Measurements from ENCODE around the gene TBC1D17. TPM values are rescaled to one million over a fixed set of nuclear protein-coding genes. Genes with fewer than 3 reads are reported as not detected.

Gene TBC1D17
- total RNA-seq, 1 experiment from 2014 or later: 35.1 TPM

- TF ChIP-seq CTCF (conservative IDR thresholded peaks at IDR 0.05; ENCODE audit: low read depth, low read length): no peak
- no peak for TF ChIP-seq EZH2 (IDR thresholded peaks at IDR 0.05; ENCODE audit: borderline replicate concordance, low read depth, low read length, poor library complexity, severe bottlenecking)
- CTCF ChIA-PET: interaction anchor here (0.6 kb wide), 1 partner anchor 837 kb away, joined by 4 read pairs; no protein-coding TSS in a partner anchor
- intact Hi-C loops (cut with micrococcal nuclease; ENCODE audit: unreplicated experiment): no loop called here
- no peak overlapping the region for H3K27ac ChIP-seq (ENCODE audit: low read depth, low read length, poor library complexity, severe bottlenecking)
- H3K36me3 ChIP-seq (ENCODE audit: insufficient read depth, low read length, poor library complexity, severe bottlenecking): peaks cover 19% of the 10 kb centered on the region
- BruUV-seq (replicated peaks): no TSS peak
- DNase-seq (ENCODE audit: low spot score): no peak
- no peaks in the 10 kb centered on the region for H3K4me1 ChIP-seq (ENCODE audit: insufficient read depth, low read length, poor library complexity, severe bottlenecking)
- POLR2A ChIA-PET (ENCODE audit: low non-redundant PET): no interaction called here
- H3K9me3 ChIP-seq (ENCODE audit: low read depth, low read length, poor library complexity, severe bottlenecking): peaks cover 4% of the 10 kb centered on the region
- H3K27me3 ChIP-seq (replicated peaks; ENCODE audit: insufficient read depth, low read depth, low read length, poor library complexity): no peaks in the 10 kb centered on the region
- no peak overlapping the region for H3K4me3 ChIP-seq (ENCODE audit: low read depth, low read length, poor library complexity, severe bottlenecking)
Measured at GRCh38 chr19:49887665-49888509, 10.4 kb downstream of the TBC1D17 start.

- ChIA-PET POLR2A (ENCODE audit: low non-redundant PET) (no interaction called here), CTCF (interaction anchor here (0.6 kb wide), 1 partner anchor 836 kb away, joined by 4 read pairs; no protein-coding TSS in a partner anchor)
- Histone ChIP-seq H3K27ac (ENCODE audit: low read depth, low read length, poor library complexity, severe bottlenecking) (no peak overlapping the region), H3K4me1 (ENCODE audit: insufficient read depth, low read length, poor library complexity, severe bottlenecking) (no peaks in the 10 kb centered on the region), H3K36me3 (ENCODE audit: insufficient read depth, low read length, poor library complexity, severe bottlenecking) (peaks cover 13% of the 10 kb centered on the region), H3K9me3 (ENCODE audit: low read depth, low read length, poor library complexity, severe bottlenecking) (no peaks in the 10 kb centered on the region), H3K4me3 (ENCODE audit: low read depth, low read length, poor library complexity, severe bottlenecking) (no peak overlapping the region), H3K27me3 (replicated peaks; ENCODE audit: insufficient read depth, low read depth, low read length, poor library complexity) (no peaks in the 10 kb centered on the region)
- intact Hi-C loops (cut with micrococcal nuclease; ENCODE audit: unreplicated experiment): no loop called here
- DNase-seq (ENCODE audit: low spot score): no peak
- no peak for TF ChIP-seq EZH2 (IDR thresholded peaks at IDR 0.05; ENCODE audit: borderline replicate concordance, low read depth, low read length, poor library complexity, severe bottlenecking)
- TF ChIP-seq CTCF (conservative IDR thresholded peaks at IDR 0.05; ENCODE audit: low read depth, low read length): no peak
- BruUV-seq (replicated peaks): no TSS peak
Measured at GRCh38 chr19:49888510-49888824, 11.0 kb downstream of the TBC1D17 start.

- CTCF ChIA-PET: no interaction called here
- H3K9me3 ChIP-seq (ENCODE audit: low read depth, low read length, poor library complexity, severe bottlenecking): no peaks in the 10 kb centered on the region
- no TSS peak for BruUV-seq (replicated peaks)
- peaks cover 6% of the 10 kb centered on the region for H3K36me3 ChIP-seq (ENCODE audit: insufficient read depth, low read length, poor library complexity, severe bottlenecking)
- H3K4me3 ChIP-seq (ENCODE audit: low read depth, low read length, poor library complexity, severe bottlenecking): no peak overlapping the region
- POLR2A ChIA-PET (ENCODE audit: low non-redundant PET): no interaction called here
- intact Hi-C loops (cut with micrococcal nuclease; ENCODE audit: unreplicated experiment): no loop called here
- no peak for TF ChIP-seq EZH2 (IDR thresholded peaks at IDR 0.05; ENCODE audit: borderline replicate concordance, low read depth, low read length, poor library complexity, severe bottlenecking)
- TF ChIP-seq CTCF (conservative IDR thresholded peaks at IDR 0.05; ENCODE audit: low read depth, low read length): no peak
- no peaks in the 10 kb centered on the region for H3K4me1 ChIP-seq (ENCODE audit: insufficient read depth, low read length, poor library complexity, severe bottlenecking)
- DNase-seq (ENCODE audit: low spot score): no peak
- H3K27ac ChIP-seq (ENCODE audit: low read depth, low read length, poor library complexity, severe bottlenecking): no peak overlapping the region
- H3K27me3 ChIP-seq (replicated peaks; ENCODE audit: insufficient read depth, low read depth, low read length, poor library complexity): no peaks in the 10 kb centered on the region
Measured at GRCh38 chr19:49889038-49889686, 11.7 kb downstream of the TBC1D17 start.
